Measurements from ENCODE around the gene MAN1A2.
"Not testable (repeated sequence)": the region's sequence is repeated elsewhere in the genome, so short reads cannot be mapped to it uniquely, and the experiment has no call there.

Gene MAN1A2

GRCh38 chr1:117531222-117531621, 164.0 kb downstream of the MAN1A2 start:
- Mint-ChIP-seq H3K27me3 (no peaks in the 10 kb centered on the region), H3K36me3 (ENCODE audit: low read depth) (peaks cover 11% of the 10 kb centered on the region), H3K4me1 (ENCODE audit: low read depth) (peaks cover 37% of the 10 kb centered on the region), H3K4me3 (no peak overlapping the region), H3K9me3 (no peaks in the 10 kb centered on the region), H3K27ac (peak overlapping the region; percentile 87)
- DNase-seq = no peak

DNA sequence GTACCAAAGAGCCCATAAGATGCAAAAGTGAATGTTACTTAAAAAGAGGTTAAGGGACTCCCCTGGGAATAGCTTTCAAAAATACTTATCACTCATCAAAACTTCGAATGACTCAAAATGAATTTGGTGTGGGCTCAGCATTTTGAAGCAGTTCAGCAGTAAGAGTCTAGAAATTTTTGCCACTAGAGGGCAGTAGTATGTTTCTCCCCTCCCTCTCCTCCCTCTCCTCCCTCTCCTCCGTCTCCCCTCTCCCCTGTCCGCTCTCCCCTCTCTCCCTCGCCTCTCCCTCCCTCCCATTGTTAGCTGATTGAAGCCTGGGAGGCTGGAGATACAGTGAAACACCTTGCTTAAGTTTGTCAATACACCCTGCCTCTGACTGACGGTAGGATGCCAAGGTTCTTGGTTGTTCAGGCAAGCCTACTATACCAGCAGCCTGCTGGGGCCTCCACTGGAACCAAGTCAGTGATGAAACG, 167.8 kb downstream of the MAN1A2 start:
- DNase-seq = peak; percentile 73
- H3K4me3 Mint-ChIP-seq = no peak overlapping the region

DNA sequence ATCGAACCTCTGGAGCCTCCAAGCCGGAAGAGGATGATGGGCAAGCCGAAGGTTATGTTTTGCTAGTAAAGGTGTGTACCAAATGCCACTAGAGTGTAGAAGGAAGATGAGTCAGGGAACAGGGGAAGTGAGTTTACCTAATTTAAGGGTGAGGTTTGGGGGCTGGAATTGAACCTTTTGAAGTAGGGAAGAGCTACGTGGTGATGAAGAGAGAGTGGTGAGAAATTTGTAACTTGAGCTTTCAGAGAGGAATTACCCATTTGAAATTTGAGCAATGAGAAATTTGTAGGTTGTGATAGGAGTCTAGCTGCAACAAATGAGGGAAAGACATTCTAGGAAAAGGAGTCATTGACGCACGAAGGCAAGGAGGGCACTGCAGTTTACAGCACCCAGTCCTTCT, 168.6 kb downstream of the MAN1A2 start:
- Mint-ChIP-seq H3K27me3 (no peaks in the 10 kb centered on the region), H3K27ac (no peak overlapping the region), H3K36me3 (ENCODE audit: low read depth) (peaks cover 2% of the 10 kb centered on the region), H3K9me3 (no peaks in the 10 kb centered on the region), H3K4me1 (ENCODE audit: low read depth) (peaks cover 26% of the 10 kb centered on the region), H3K4me3 (no peak overlapping the region)
- DNase-seq = no peak

More for the DNA sequence above, 167.8 kb downstream of the MAN1A2 start:
- peaks cover 26% of the 10 kb centered on the region for H3K4me1 Mint-ChIP-seq (ENCODE audit: low read depth)
- peaks cover 5% of the 10 kb centered on the region for H3K36me3 Mint-ChIP-seq (ENCODE audit: low read depth)
- no peaks in the 10 kb centered on the region for H3K9me3 Mint-ChIP-seq
- no peaks in the 10 kb centered on the region for H3K27me3 Mint-ChIP-seq
- H3K27ac Mint-ChIP-seq = peak overlapping the region; percentile 26

GRCh38 chr1:117537291-117537920, 170.2 kb downstream of the MAN1A2 start:
- peaks cover 21% of the 10 kb centered on the region for H3K4me1 Mint-ChIP-seq (ENCODE audit: low read depth)
- DNase-seq = no peak
- no peaks in the 10 kb centered on the region for H3K9me3 Mint-ChIP-seq
- H3K4me3 Mint-ChIP-seq = no peak overlapping the region
- no peak overlapping the region for H3K27ac Mint-ChIP-seq
- H3K36me3 Mint-ChIP-seq (ENCODE audit: low read depth) = peaks cover 2% of the 10 kb centered on the region
- no peaks in the 10 kb centered on the region for H3K27me3 Mint-ChIP-seq

DNA sequence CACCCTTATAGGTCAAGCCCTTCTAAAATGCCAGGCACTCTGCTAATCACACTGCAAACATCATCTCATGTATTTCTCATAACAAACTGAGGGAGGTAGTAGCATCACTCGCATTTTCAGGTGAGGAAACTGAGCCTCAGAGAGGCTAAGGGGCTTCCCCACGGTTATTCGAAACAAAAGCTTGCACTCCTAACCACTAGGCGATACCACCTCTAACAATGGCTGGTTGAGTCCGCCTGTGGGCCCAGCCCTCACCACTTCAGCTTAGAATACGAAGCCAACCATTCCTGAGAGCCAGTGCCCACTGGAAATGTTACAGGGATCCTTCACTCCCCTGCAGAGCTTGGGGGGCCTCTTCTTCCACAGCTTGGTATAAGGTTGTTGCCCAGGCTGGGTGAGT, 173.3 kb downstream of the MAN1A2 start:
- Mint-ChIP-seq H3K27me3 (no peaks in the 10 kb centered on the region), H3K9me3 (no peaks in the 10 kb centered on the region), H3K4me3 (no peak overlapping the region), H3K36me3 (ENCODE audit: low read depth) (no peaks in the 10 kb centered on the region), H3K4me1 (ENCODE audit: low read depth) (peaks cover 16% of the 10 kb centered on the region), H3K27ac (no peak overlapping the region)
- no peak for DNase-seq

DNA sequence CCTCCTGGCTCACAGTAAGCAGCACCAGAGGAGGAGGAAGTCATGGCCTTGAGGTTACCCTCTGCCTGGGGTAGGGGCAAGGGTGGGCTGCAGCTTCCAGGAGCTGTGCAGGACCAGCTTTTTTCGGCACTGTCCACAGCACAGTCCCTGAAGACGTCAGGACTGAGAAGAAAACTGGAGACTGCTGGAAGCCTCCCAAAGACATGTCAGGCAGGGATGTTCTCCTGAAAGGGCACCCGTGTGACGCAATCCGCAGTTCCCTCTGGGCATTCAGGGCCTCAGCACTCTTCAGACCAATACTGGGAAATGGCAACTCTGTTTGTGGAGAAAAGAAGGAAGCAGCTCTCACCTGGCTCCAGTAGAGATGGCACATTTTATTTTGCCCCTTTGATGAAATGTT, 173.8 kb downstream of the MAN1A2 start:
- H3K4me1 Mint-ChIP-seq (ENCODE audit: low read depth) = peaks cover 16% of the 10 kb centered on the region
- no peak for DNase-seq
- H3K36me3 Mint-ChIP-seq (ENCODE audit: low read depth) = no peaks in the 10 kb centered on the region
- no peaks in the 10 kb centered on the region for H3K9me3 Mint-ChIP-seq
- H3K4me3 Mint-ChIP-seq = no peak overlapping the region
- H3K27ac Mint-ChIP-seq = no peak overlapping the region
- no peaks in the 10 kb centered on the region for H3K27me3 Mint-ChIP-seq

DNA sequence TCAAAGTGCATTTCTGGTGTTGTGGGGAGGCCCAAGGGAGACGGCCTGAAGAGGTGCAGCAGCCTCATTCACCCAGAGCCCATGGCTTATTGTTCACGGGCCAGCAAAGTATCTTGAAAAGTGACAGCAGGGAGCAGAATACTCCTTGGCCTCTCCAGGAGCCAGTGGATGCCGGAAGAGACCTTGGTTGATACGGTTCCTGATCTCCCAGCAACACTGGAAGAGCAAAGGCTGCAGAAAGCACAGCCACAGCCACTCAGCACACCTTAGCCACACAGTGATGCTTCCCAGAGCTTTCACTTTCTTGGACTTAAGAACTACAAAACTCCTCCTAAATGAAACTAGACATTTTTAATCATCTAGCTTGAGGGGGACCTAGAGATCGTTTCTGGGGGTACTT, 174.3 kb downstream of the MAN1A2 start:
- Mint-ChIP-seq H3K4me1 (ENCODE audit: low read depth) (peaks cover 16% of the 10 kb centered on the region), H3K36me3 (ENCODE audit: low read depth) (no peaks in the 10 kb centered on the region), H3K27ac (no peak overlapping the region), H3K4me3 (no peak overlapping the region), H3K9me3 (no peaks in the 10 kb centered on the region), H3K27me3 (no peaks in the 10 kb centered on the region)
- no peak for DNase-seq

- no peaks in the 10 kb centered on the region for H3K9me3 Mint-ChIP-seq
Observed at GRCh38 chr1:117544509-117545109, 177.4 kb downstream of the MAN1A2 start.

DNA sequence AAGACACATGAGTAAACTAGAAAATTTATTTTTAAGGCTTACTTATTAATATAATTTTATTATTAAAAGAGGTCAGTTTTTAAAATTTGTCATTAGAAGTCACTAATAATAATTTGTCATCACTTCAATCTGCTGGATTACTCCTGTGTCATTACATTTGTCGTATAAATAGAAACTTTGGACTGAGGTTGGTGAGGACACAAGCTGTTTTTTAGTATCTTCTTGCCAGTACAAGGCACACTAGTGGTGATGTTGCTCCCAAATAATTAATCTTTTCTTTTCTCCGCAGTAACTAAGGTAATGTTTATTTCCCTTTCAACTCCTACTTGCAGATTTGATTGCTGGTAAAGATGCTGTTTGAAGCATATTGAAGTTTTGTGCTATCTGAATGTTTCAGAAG, 179.2 kb downstream of the MAN1A2 start:
- no peak for DNase-seq
- Mint-ChIP-seq H3K27ac (no peak overlapping the region), H3K9me3 (no peaks in the 10 kb centered on the region), H3K4me3 (no peak overlapping the region), H3K4me1 (ENCODE audit: low read depth) (peaks cover 1% of the 10 kb centered on the region), H3K27me3 (no peaks in the 10 kb centered on the region), H3K36me3 (ENCODE audit: low read depth) (no peaks in the 10 kb centered on the region)

More at GRCh38 chr1:117544509-117545109, 177.4 kb downstream of the MAN1A2 start:
- Mint-ChIP-seq H3K27ac (no peak overlapping the region), H3K4me3 (no peak overlapping the region), H3K27me3 (no peaks in the 10 kb centered on the region), H3K36me3 (ENCODE audit: low read depth) (no peaks in the 10 kb centered on the region), H3K4me1 (ENCODE audit: low read depth) (peaks cover 16% of the 10 kb centered on the region)
- DNase-seq = no peak

GRCh38 chr1:117553471-117553870, 186.2 kb downstream of the MAN1A2 start:
- no peak for DNase-seq
- H3K4me3 Mint-ChIP-seq = no peak overlapping the region
- H3K27ac Mint-ChIP-seq = no peak overlapping the region
- no peaks in the 10 kb centered on the region for H3K4me1 Mint-ChIP-seq (ENCODE audit: low read depth)
- H3K9me3 Mint-ChIP-seq = no peaks in the 10 kb centered on the region
- no peaks in the 10 kb centered on the region for H3K27me3 Mint-ChIP-seq
- no peaks in the 10 kb centered on the region for H3K36me3 Mint-ChIP-seq (ENCODE audit: low read depth)

GRCh38 chr1:117555806-117556205, 188.6 kb downstream of the MAN1A2 start:
- Mint-ChIP-seq H3K27ac (no peak overlapping the region), H3K36me3 (ENCODE audit: low read depth) (no peaks in the 10 kb centered on the region), H3K4me1 (ENCODE audit: low read depth) (no peaks in the 10 kb centered on the region), H3K9me3 (peaks cover 9% of the 10 kb centered on the region), H3K4me3 (no peak overlapping the region), H3K27me3 (no peaks in the 10 kb centered on the region)
- no peak for DNase-seq

- Mint-ChIP-seq H3K9me3 (peaks cover 9% of the 10 kb centered on the region), H3K4me3 (no peak overlapping the region), H3K4me1 (ENCODE audit: low read depth) (no peaks in the 10 kb centered on the region), H3K36me3 (ENCODE audit: low read depth) (no peaks in the 10 kb centered on the region), H3K27me3 (no peaks in the 10 kb centered on the region), H3K27ac (no peak overlapping the region)
- DNase-seq = no peak
Observed at GRCh38 chr1:117556341-117556740, 189.1 kb downstream of the MAN1A2 start.

- DNase-seq = no peak
- no peaks in the 10 kb centered on the region for H3K4me1 Mint-ChIP-seq (ENCODE audit: low read depth)
- H3K27ac Mint-ChIP-seq = no peak overlapping the region
- H3K27me3 Mint-ChIP-seq = no peaks in the 10 kb centered on the region
- H3K9me3 Mint-ChIP-seq = peaks cover 9% of the 10 kb centered on the region
- H3K4me3 Mint-ChIP-seq = no peak overlapping the region
- no peaks in the 10 kb centered on the region for H3K36me3 Mint-ChIP-seq (ENCODE audit: low read depth)
Observed at GRCh38 chr1:117556976-117557375, 189.7 kb downstream of the MAN1A2 start.

DNA sequence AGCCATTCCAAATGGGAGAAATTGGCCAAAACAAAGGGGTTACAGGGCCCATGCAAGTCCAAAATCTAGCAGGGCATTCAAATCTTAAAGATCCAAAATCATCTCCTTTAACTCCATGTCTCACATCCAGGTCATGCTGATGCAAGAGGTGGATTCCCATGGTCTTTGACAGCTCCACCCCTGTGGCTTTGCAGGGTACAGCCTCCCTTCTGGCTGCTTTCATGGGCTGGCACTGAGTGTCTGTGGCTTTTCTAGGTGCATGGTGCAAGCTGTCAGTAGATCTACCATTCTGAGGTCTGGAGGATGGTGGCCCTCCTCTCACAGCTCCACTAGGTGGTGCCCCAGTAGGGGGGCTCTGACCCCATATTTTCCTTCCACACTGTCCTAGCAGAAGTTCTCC, 191.2 kb downstream of the MAN1A2 start:
- DNase-seq; H3K4me3 Mint-ChIP-seq; H3K36me3 Mint-ChIP-seq (ENCODE audit: low read depth); H3K9me3 Mint-ChIP-seq; H3K27ac Mint-ChIP-seq; H3K27me3 Mint-ChIP-seq; H3K4me1 Mint-ChIP-seq (ENCODE audit: low read depth): not testable (repeated sequence)

DNA sequence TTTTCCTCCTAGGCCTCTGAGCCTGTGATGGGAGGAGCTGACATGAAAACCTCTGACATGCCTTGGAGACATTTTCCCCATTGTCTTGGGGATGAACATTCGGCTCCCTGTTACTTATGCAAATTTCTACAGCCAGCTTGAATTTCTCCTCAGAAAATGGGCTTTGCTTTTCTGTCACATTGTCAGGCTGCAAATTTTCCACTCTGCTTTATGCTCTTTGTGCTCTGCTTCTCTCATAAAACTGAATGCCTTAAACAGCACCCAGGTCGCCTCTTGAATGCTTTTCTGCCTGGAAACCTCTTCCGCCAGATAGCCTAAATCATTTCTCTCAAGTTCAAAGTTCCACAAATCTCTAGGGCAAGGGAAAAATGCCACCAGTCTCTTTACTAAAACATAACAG, 191.9 kb downstream of the MAN1A2 start:
- Mint-ChIP-seq H3K36me3 (ENCODE audit: low read depth) (no peaks in the 10 kb centered on the region), H3K4me3 (no peak overlapping the region), H3K4me1 (ENCODE audit: low read depth) (no peaks in the 10 kb centered on the region), H3K27ac (no peak overlapping the region), H3K9me3 (peaks cover 9% of the 10 kb centered on the region), H3K27me3 (no peaks in the 10 kb centered on the region)
- DNase-seq = no peak
